PFSK-1 (cell line): ENCODE data around the gene GALNT9.

Experiments used
- FOXP2 ChIP-seq: optimal IDR thresholded peaks from 2 replicates; pipeline ENCODE3; 2011; ENCODE audit warnings: borderline replicate concordance, control low read depth, inconsistent platforms; ENCODE audit not compliant: insufficient read depth; ENCODE audit errors: extremely low read length, extremely low read depth
- POLR2AphosphoS5 ChIP-seq: IDR thresholded peaks from 2 replicates; pipeline ENCODE4 v1.6.1; 2012; ENCODE audit warnings: low read depth, mild to moderate bottlenecking, control low read depth, low read length, moderate library complexity
- SIN3A ChIP-seq: IDR thresholded peaks from 2 replicates; pipeline ENCODE4 v1.6.1; 2012; ENCODE audit warnings: mild to moderate bottlenecking, low read length, moderate library complexity, borderline replicate concordance; ENCODE audit not compliant: insufficient read depth

DNA sequence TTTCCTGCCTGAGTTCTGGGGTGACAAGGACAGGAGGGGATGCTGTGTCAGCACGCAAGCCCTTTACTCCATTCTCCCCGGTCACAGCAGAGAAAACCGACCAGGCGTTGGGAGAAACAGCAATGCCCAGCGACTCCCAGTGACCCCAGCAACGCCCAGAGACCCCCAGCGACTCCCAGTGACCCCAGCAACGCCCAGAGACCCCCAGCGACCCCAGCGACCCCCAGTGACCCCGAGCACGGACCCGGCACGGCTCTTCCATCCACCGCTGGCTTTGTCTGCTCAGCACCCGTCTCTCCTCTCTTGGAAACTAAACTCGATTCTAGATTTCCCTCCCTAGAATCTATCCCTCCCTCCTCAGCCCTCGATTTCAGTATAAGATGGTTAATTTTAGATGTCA lies 38.5 kb upstream of the GALNT9 start:
- TF ChIP-seq POLR2AphosphoS5 (no peak), FOXP2 (no peak), SIN3A (no peak)
